OCI-LY3 (cell line): ENCODE measurements around the gene TCEAL3.

Source experiments
- CTCF ChIP-seq: fragments of 200-600, 300-600 bp; sonication (generic); IDR thresholded peaks from 2 replicates; pipeline ENCODE4 v1.5.1; 2014; ENCODE audit warnings: antibody characterized with exemption, low read length, low read depth
- EZH2phosphoT487 ChIP-seq: fragments of 200-600 bp; shearing (Covaris generic); IDR thresholded peaks from 2 replicates; pipeline ENCODE4 v1.6.1; 2018; ENCODE audit warnings: antibody characterized with exemption, mixed run types, low read depth

DNA sequence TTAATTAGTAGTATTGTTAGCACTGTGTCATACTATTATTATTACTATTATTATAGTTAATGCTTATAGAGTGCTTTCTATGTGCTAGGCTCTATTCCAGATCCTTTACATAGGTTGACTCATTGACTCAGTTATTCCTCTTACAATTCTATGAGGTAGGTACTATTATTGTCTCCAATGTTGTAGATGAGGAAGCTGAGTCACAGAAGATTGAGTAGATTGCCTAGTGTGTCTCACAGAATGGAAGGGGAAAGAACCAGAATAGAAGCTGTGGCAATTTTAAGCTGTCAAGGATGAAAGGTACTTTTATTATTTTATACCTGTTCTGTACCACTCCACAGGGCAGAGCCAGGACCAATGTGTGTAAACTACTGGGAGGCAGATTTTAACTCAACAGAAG lies 19.1 kb downstream of the TCEAL3 start:
- no peak for TF ChIP-seq CTCF
- TF ChIP-seq EZH2phosphoT487: no peak
